HUES48 (cell line): ENCODE measurements around the gene ST6GALNAC4.
"Not testable (repeated sequence)": the region's sequence is repeated elsewhere in the genome, so short reads cannot be mapped to it uniquely, and the experiment has no call there.

ENCODE experiments used
- H3K27ac ChIP-seq: one replicate; pipeline ENCODE4 v1.7.0; 2013; ENCODE audit warnings: low read depth, low read length, inconsistent platforms
- H3K27me3 ChIP-seq: 2 replicates; pipeline ENCODE4 v1.6.1; 2013; ENCODE audit warnings: mild to moderate bottlenecking, low read length; ENCODE audit not compliant: control insufficient read depth, insufficient read depth
- H3K36me3 ChIP-seq: 2 replicates; pipeline ENCODE4 v1.6.1; 2013; ENCODE audit warnings: low read length; ENCODE audit not compliant: control insufficient read depth, insufficient read depth
- H3K4me1 ChIP-seq: 2 replicates; pipeline ENCODE4 v1.6.1; 2013; ENCODE audit warnings: mild to moderate bottlenecking, low read length; ENCODE audit not compliant: control insufficient read depth, insufficient read depth
- H3K4me3 ChIP-seq: 2 replicates; pipeline ENCODE4 v1.5.1; 2013; ENCODE audit warnings: mild to moderate bottlenecking, low read depth, low read length
- H3K9ac ChIP-seq: 2 replicates; pipeline ENCODE4 v1.6.1; 2013; ENCODE audit warnings: mild to moderate bottlenecking, low read depth, low read length, moderate library complexity
- H3K9me3 ChIP-seq: 2 replicates; pipeline ENCODE4 v1.6.1; 2013; ENCODE audit warnings: low read length; ENCODE audit not compliant: control insufficient read depth, insufficient read depth

The ST6GALNAC4 gene

DNA sequence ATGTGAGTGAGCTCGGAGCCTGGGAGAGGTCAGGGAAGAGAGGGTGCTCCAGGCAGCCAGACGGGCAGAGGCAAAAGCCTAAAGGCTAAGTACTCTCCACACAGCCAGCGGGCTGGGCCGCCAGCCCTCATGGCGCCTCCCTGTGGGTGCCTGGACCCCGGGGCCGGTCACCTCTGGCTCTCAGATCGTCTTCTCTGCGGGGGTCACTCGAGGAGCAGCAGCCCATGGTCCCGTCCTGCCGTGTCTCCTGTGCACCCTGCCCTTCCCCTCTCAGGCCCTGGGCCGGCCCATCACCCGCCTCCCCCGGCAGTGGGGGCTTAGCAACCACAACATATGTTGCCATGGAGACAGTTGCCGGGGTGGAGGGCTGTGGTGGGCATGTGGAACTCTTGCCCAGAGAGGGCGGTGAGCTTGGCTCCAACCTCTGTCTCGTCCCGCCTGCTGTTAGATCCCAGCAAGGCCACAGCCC is 43.6 kb downstream of the ST6GALNAC4 start:
- Histone ChIP-seq H3K27ac (no peak overlapping the region), H3K4me3 (no peak overlapping the region), H3K9me3 (no peaks in the 10 kb centered on the region), H3K4me1 (0 out of 2 replicates have a peak, but pooled peaks cover 3% of the 10 kb centered on the region), H3K36me3 (no peaks in the 10 kb centered on the region), H3K9ac (no peak overlapping the region), H3K27me3 (no peaks in the 10 kb centered on the region)

DNA sequence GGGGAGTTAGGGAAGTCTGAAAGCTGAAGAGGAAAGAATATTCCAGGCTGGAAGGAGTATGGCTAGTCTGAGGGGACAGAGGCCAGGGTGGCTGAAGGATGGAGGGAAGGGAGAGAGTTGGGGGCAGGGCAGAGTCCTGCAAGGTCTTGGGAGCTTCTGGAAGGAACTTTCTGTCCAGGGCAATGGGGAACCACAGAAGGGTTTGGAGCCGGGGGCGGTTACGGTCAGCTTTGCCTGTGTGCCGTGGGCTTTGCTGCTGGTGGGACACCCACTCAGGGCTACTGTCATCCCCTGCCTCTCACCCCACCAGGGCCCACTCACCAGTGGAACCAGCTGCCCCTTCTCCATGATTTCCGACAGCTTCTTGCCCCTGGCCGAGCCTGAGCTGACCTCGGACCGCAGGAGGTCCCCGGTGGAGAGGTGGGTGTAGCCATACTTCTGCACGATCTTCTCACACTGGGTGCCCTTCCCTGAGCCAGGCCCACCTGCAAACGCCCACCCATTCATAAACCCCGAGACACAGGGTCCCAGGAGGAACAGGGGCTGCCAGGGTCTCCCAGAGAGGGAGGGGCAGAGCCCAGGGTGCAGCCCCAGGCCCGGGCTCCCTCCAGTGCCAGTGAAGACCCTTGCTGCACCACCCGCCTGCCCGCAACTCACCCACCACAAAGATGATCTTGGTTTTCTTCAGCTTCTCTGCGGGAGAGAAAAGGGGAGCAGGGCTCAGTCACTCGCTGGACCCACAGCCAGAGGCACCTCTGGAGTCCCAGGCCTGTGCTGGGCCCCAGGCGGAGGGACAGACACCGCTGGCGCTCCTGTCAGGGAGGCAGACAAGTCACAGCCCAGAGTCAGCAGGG is 44.2 kb downstream of the ST6GALNAC4 start:
- no peaks in the 10 kb centered on the region for H3K9me3 ChIP-seq
- no peak overlapping the region for H3K27ac ChIP-seq
- H3K27me3 ChIP-seq: no peaks in the 10 kb centered on the region
- no peaks in the 10 kb centered on the region for H3K4me1 ChIP-seq
- H3K4me3 ChIP-seq: no peak overlapping the region
- no peaks in the 10 kb centered on the region for H3K36me3 ChIP-seq
- H3K9ac ChIP-seq: no peak overlapping the region

DNA sequence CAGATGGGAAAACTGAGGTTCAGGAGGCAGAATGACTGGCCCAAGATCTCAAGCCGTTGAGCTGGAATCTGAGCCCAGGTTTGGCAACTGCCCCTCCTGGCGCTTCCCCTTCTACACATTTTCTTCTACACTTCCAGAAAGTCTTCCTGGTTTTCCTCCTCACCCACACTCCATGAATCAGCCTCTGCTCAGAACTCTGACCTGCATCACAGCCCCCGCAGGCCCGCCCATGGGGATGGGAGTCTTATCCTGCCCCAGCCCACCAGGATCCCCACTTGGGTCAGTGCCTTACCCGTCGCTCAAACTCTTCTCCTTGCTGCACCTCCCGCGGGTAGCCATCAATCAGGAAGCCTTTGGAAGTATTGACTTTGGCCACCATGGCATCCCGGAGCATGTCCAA is 45.3 kb downstream of the ST6GALNAC4 start:
- no peaks in the 10 kb centered on the region for H3K36me3 ChIP-seq
- H3K9me3 ChIP-seq: no peaks in the 10 kb centered on the region
- no peaks in the 10 kb centered on the region for H3K27me3 ChIP-seq

DNA sequence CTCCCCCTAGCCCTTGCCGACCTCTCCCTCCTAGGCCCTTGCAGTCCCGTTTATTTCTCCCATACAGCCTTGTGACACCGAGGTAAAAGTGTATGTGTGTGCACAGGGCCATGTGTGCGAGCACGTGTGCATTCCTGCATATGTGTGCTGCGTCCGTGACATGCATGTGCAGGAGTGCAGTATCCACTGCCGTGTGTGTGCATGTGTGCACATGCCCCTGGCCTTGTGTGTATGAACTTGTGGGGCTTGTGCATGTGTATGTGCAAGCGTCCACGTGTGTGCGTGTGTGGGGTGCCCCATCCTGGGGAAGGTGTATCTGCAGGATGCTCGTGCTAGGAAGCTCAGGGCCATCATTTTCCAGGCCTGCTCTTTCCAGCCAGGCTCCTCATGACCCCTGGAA is 46.0 kb downstream of the ST6GALNAC4 start:
- H3K9ac ChIP-seq: no peak overlapping the region
- no peaks in the 10 kb centered on the region for H3K36me3 ChIP-seq
- H3K4me1 ChIP-seq: no peaks in the 10 kb centered on the region
- H3K9me3 ChIP-seq: no peaks in the 10 kb centered on the region
- no peak overlapping the region for H3K4me3 ChIP-seq
- H3K27me3 ChIP-seq: no peaks in the 10 kb centered on the region
- H3K27ac ChIP-seq: no peak overlapping the region

More for the DNA sequence above, 45.3 kb downstream of the ST6GALNAC4 start:
- no peaks in the 10 kb centered on the region for H3K4me1 ChIP-seq
- no peak overlapping the region for H3K9ac ChIP-seq
- no peak overlapping the region for H3K27ac ChIP-seq
- no peak overlapping the region for H3K4me3 ChIP-seq

DNA sequence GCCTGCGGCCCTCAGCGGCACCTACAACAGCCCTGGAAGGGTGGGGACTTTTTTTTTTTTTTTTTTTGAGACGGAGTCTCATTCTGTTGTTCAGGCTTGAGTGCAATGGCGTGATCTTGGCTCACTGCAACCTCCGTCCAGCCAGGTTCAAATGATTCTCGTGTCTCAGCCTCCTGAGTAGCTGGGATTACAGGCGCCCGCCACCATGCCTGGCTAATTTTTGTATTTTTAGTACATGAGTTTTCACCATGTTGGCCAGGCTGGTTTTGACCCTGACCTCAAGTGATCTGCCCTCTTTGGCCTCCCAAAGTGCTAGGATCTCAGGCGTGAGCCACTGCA is 46.7 kb downstream of the ST6GALNAC4 start:
- not testable (repeated sequence) for H3K4me3 ChIP-seq, H3K27me3 ChIP-seq, H3K36me3 ChIP-seq, H3K9me3 ChIP-seq, H3K9ac ChIP-seq, H3K27ac ChIP-seq, H3K4me1 ChIP-seq

DNA sequence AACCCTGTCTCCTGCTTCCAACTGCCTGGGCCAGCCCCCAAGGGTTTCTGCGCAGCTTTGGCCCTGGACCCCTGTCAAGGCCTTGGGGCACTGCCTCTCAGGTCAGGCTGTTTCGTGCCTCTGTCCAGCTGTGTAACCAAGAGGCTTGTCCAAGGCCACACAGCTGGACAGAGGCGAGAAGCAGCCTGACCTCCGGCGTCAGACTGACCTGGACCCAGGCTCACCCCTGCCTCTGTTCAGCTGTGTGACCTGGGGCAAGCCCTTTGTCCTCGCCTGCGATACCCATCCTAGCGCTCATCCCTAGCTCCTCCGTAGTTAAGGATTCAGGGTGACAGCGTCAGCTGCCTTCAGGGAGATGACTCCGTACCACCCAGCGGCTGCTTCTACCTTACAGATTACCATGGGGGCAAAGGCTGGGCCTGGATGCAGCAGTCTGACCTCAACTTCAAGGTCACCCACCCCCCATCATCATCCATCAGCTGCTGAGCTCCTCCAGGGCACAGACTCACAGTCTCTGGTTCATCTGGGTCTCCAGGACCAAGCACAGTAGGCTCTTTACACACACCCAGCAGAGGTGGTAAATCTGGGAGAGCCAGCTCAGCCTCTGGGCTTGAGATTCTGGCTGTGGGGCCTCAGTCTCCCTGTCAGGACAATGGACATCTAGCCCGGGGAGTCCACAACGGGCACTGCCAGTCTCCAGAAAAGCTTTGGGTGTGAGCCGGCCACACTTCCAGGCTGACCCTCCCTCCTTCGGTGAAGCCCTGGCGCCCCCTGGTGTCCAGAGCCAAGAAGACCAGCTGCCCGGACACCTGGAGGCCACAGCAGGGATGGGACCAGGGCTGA is 47.3 kb downstream of the ST6GALNAC4 start:
- H3K36me3 ChIP-seq: no peaks in the 10 kb centered on the region
- H3K27ac ChIP-seq: no peak overlapping the region
- H3K4me3 ChIP-seq: no peak overlapping the region
- no peaks in the 10 kb centered on the region for H3K4me1 ChIP-seq
- no peaks in the 10 kb centered on the region for H3K9me3 ChIP-seq
- H3K27me3 ChIP-seq: no peaks in the 10 kb centered on the region
- no peak overlapping the region for H3K9ac ChIP-seq

DNA sequence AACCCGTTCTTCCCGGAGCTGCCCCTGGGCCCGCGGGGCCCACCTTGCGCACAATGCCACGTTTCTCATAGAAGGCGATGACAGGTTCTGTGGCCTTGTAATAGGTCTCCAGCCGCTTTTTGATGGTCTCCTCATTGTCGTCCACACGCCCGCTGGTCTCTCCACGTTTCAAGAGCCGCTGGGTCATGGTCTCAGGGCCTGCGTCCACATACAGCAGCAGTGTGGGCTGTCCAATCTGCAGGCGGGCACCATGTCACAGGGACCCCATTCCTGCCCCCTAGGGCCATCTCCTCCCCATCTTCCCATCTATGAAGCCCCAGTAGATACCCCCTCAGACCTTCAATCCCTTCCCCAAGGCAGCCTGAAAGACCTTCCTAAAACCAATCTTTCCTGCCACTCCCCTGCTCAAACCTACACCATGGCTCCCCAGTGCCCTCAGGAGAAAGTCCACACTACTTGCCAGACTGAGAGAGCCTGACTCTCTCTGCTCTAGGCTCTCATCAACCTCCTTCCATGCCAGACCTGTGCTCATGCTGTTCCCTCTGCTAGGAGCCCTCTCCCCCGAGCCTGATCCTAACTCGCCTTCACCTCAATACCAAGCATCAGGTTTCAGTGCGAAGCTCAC is 48.5 kb downstream of the ST6GALNAC4 start:
- H3K4me1 ChIP-seq: no peaks in the 10 kb centered on the region
- H3K27ac ChIP-seq: no peak overlapping the region
- no peaks in the 10 kb centered on the region for H3K36me3 ChIP-seq
- no peak overlapping the region for H3K9ac ChIP-seq
- no peaks in the 10 kb centered on the region for H3K9me3 ChIP-seq
- H3K4me3 ChIP-seq: no peak overlapping the region
- no peaks in the 10 kb centered on the region for H3K27me3 ChIP-seq

DNA sequence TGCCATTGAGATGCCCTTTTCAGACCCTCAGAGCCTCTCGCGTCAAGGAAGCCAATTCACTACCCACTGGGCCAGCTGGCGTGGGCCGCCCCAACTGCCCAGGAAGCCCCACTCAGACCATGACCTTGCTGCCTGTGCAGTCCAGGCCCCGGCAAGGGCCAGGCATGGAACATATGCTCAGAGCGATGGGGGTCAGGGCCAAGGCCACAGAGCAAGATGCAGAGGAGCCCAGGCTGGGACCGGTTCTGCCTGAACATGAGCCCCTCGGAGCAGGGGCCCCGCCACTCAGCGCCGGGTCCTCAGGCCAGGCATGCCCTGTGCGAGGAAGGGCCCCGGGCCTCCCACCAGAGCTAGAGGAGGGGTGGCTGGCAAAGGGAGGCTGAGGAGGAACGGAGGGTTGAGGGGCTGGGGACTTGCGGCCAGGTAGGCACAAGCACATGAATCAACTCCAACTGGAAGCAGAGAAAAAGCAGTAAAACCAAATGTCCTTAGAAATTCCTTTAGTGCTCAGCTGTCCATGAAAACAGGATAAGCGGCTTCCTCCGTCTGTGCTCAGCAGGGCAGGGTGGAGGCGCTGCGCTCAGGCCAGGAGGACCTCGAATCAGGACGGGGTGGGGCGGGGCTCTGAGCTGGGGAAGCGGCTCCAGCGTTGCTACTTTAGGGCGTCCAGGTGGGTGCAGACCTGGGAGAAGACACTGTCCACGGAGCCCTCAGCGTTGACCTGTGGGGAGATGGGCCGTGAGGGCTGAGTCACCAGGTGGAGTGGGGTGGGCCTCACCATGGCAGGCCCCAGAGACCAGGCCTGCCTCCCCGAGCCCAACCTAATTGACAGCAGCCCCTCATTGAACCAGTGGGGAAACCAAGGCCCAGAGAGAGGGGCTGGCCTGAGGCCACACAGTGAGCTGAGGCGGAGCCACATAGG is 49.2 kb downstream of the ST6GALNAC4 start:
- Histone ChIP-seq H3K4me1 (no peaks in the 10 kb centered on the region), H3K9me3 (no peaks in the 10 kb centered on the region), H3K27ac (no peak overlapping the region), H3K4me3 (no peak overlapping the region), H3K36me3 (no peaks in the 10 kb centered on the region), H3K9ac (no peak overlapping the region), H3K27me3 (no peaks in the 10 kb centered on the region)

DNA sequence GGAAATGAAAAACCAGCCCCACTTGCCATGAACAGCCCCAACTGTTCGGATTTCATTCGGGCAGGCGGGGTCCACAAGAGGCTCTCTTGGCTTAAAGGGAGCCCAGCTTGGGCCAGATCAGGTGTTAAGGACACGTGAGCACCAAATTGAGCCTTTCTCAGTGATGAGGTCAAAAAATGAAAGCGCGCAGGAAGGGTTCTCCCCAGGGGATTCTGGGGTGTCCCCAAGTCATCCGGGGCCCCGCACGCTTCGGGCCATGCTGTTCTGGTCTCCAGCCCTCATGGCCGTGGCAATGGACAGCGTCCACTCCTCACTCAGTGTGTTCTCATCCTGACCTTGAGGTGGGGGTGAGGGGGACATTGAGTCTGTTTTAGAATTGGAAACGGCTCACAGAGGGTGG is 50.3 kb downstream of the ST6GALNAC4 start:
- Histone ChIP-seq H3K9ac (no peak overlapping the region), H3K27ac (no peak overlapping the region), H3K9me3 (no peaks in the 10 kb centered on the region), H3K4me3 (no peak overlapping the region), H3K4me1 (no peaks in the 10 kb centered on the region), H3K27me3 (no peaks in the 10 kb centered on the region), H3K36me3 (no peaks in the 10 kb centered on the region)

DNA sequence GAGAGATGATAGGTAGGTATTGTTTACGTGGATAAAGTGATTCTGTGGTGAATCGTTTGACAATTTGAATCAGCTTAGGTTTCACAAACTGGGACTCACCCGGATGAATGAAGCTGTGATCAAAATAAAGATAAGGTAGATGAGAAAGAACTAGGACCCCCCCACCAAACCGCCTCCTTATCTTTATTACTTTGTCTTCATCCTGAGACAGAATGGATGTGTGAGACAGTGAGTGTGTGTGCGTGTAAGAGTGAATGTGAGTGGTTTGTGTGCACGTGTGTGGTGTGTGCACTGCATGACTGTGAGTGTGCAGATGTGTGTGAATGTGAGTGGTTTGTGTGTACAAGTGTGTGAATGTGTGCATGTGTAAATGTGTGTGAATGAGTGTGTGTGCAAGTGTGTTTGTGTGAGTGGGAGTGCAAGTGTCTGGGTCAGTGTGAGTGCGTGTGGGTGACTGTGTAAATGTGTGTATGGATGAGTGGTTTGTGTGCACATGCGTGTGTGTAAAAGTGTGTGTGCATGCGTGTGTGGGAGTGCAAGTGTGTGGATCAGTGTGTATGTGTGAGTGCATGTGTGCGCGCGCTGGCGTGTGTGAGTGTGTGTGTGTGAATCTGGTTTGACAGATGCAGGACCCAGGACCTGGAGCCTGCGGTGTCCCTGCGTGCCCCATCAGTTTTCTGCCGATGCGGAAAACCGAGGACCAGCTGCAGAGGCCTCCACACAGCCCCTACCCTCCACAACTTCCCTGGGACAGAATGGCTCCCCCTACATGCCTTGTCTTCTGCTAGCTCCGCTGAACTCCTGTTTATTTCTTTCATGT is 51.0 kb downstream of the ST6GALNAC4 start:
- Histone ChIP-seq H3K36me3 (no peaks in the 10 kb centered on the region), H3K27ac (no peak overlapping the region), H3K27me3 (no peaks in the 10 kb centered on the region), H3K9me3 (no peaks in the 10 kb centered on the region), H3K4me3 (no peak overlapping the region), H3K9ac (no peak overlapping the region), H3K4me1 (no peaks in the 10 kb centered on the region)
